Astrocyte of the spinal cord (primary cell): ENCODE results near the gene PEX6.
A peak's percentile ranks its signal among the peaks of the same experiment; 100 is the strongest.

Experiments used
- DNase-seq: peaks from one replicate; pipeline ENCODE4 v3.0.0; 2011; ENCODE audit warnings: low read depth, low spot score
- H3K4me3 ChIP-seq: 2 replicates; pipeline ENCODE4 v1.5.1; 2011; ENCODE audit warnings: low read depth, mild to moderate bottlenecking, low read length, moderate library complexity
- CTCF ChIP-seq: IDR thresholded peaks from 2 replicates; pipeline ENCODE4 v1.5.1; 2012; ENCODE audit warnings: low read depth, mild to moderate bottlenecking, low read length, inconsistent platforms
- in situ Hi-C: cut with HindIII; loops from 2 replicates; pipeline ENCODE4 v1.10.0; 2017; ENCODE audit warnings: low sequenced_read_pairs

The PEX6 gene

GRCh38 chr6:42967228-42967627 lies 11.8 kb downstream of the PEX6 start:
- TF ChIP-seq CTCF: no peak
- H3K4me3 ChIP-seq: no peak overlapping the region
- no peak for DNase-seq
- in situ Hi-C loops: no loop called here

DNA sequence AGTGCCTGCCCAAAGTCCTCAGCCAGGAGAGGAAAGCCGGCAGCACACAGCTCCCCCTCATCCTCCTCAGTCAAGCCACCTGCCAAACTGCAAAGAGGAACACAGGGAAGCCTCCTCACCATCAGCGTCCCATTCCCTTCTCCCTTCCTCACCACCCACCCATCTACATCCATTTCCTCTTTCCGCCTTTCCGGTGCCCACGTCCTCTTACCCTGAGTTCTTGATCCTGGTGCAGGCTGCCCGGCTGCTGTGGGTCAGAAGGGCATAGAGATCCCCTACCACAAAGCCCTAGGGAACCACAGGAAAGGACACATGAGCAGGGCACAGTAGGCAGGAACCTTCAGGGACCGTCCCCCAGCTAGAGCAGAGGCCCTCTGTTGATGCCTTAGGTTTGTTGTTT lies 12.4 kb downstream of the PEX6 start:
- DNase-seq: no peak
- in situ Hi-C loops: no loop called here
- no peak overlapping the region for H3K4me3 ChIP-seq
- no peak for TF ChIP-seq CTCF

GRCh38 chr6:42963855-42964605 lies 15.0 kb downstream of the PEX6 start:
- peak; percentile 31 for TF ChIP-seq CTCF
- peak; percentile 35 for DNase-seq
- no peak overlapping the region for H3K4me3 ChIP-seq
- in situ Hi-C loops: no loop called here

GRCh38 chr6:42963179-42963854 lies 15.7 kb downstream of the PEX6 start:
- no peak overlapping the region for H3K4me3 ChIP-seq
- no peak for DNase-seq
- in situ Hi-C loops: no loop called here
- TF ChIP-seq CTCF: no peak

DNA sequence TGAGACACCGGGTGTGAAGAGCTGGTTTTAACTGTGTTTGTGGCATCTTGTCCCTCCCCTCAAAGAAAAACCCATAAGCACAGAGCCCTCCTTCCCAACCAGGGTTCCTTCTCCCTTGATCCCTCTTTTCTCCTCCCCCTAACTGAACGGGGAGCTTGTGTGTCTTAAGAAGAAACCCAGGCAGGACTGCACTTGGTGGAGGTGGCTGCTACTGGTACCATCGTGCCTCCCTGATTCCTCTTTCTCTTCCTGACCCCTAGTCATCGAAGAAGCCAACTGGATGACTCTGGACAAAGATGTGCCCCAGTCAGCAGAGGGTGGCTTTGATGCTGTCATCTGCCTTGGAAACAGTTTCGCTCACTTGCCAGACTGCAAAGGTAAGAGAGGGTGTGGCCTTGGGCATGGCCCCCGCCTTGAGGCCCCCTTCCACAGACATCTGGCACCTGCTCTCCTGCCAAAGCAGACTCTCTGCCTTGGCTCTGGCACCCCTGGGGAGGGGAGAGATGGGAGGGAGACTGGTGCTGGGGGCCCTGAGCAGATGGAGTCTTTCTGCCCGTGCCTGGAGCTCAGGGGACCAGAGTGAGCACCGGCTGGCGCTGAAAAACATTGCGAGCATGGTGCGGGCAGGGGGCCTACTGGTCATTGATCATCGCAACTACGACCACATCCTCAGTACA lies 16.3 kb downstream of the PEX6 start:
- no peak for DNase-seq
- H3K4me3 ChIP-seq: no peak overlapping the region
- no peak for TF ChIP-seq CTCF
- in situ Hi-C loops: no loop called here

- in situ Hi-C loops: no loop called here
- no peak for DNase-seq
- H3K4me3 ChIP-seq: no peak overlapping the region
- TF ChIP-seq CTCF: no peak
Measured at GRCh38 chr6:42962096-42962495, 16.9 kb downstream of the PEX6 start.
